Measurements from ENCODE around the gene DDX17.

GRCh38 chr22:38510416-38510970 lies 4.4 kb upstream of the DDX17 start:
- no peak for TF ChIP-seq CTCF (conservative IDR thresholded peaks at IDR 0.05 in 1 of 2, IDR thresholded peaks at IDR 0.05 in 1 of 2; ENCODE audit: low read depth in 1 of 2, low read length in 2 of 2)
- TF ChIP-seq EZH2 (IDR thresholded peaks at IDR 0.05; ENCODE audit: low read length, missing control alignments) = no peak
